Adipose tissue (tissue), 3 donors: ENCODE data around the gene CCL23. TPM values are rescaled to one million over a fixed set of nuclear protein-coding genes. Genes with fewer than 3 reads are reported as not detected.
"Not testable (repeated sequence)": the region's sequence is repeated elsewhere in the genome, so short reads cannot be mapped to it uniquely, and the experiment has no call there.

Experiments used
- H3K27ac ChIP-seq: one replicate; pipeline ENCODE4 v1.5.1; 2013; ENCODE audit warnings: low read depth, low read length
- WGBS, 3 donors: extraction: QIAGEN DNeasy Blood & Tissue Kit; methylation state at CpG; one replicate each; pipeline ENCODE4 v1.1.7; 2013; 5-methylcytosine and 5-hydroxymethylcytosine counted together
- polyA plus RNA-seq, 3 donors: library from polyadenylated mRNA; stranded (reverse); fragments of 200-250 nt; gene quantifications; one replicate each; pipeline ENCODE4 v1.2.3, GENCODE V29; 2013
- donor health status: healthy with polysubstance abuse.
- donor health status: Bipolar disorder and iron deficiency.
- donor health status: healthy.

The CCL23 gene
- polyA plus RNA-seq, 3 donors, result 0.66 to 5.3 (median 2.4) TPM

GRCh38 chr17:36014946-36015345 lies 2.8 kb downstream of the CCL23 start:
- no peak overlapping the region for H3K27ac ChIP-seq
- 76 to 78% (median 76%) methylated on average over 5 of the region's 5 CpGs for WGBS, 3 donors

DNA sequence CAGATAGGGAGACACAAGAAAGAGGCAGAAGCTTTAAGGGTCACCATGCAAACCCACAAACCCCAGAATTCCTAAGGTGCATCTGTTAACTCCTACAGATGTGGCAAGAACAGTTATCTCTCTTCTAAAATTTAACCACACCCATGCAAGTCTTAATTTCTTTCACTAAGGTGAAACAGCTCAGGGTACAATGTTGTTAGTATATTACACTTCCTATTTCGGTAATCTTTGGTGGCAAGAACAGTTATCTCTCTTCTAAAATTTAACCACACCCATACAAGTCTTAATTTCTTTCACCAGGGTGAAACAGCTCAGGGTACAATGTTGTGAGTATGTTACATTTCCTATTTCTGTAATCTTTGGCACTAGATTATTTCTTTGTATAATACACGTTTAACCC lies 6.6 kb downstream of the CCL23 start:
- 71 to 78% (median 73%) methylated on average over 2 of the region's 2 CpGs for WGBS, 3 donors
- H3K27ac ChIP-seq, result no peak overlapping the region

- WGBS, 3 donors, result 82 to 84% (median 82%) methylated on average over 14 of the region's 14 CpGs
Observed at GRCh38 chr17:36008998-36009665, 8.6 kb downstream of the CCL23 start.

DNA sequence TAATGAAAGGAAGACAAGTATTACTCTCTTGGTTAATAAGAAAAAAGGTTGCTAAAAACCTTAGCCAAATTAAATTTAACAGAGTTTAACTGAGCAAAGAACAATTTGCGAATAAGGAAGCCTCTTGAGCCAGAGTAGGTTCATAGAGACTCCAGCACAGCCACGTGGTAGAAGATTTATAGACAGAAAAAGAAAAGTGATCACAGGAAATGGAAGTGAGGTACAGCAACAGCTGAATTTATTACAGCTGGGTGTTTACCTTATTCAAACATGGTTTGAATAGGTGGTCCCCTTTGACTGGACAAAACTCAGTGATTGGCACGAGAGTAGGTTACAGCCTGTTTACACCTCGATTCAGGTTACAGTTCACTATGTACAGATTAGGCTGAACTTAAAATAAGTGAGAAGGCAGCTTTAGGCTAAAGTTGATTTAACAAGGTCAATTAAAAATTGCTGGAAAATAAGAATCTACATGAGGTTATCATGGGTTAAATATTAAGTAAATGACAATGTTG lies 13.1 kb downstream of the CCL23 start:
- 26 to 63% (median 36%) methylated on average over 4 of the region's 4 CpGs for WGBS, 3 donors
- no peak overlapping the region for H3K27ac ChIP-seq

More at GRCh38 chr17:36008998-36009665, 8.6 kb downstream of the CCL23 start:
- no peak overlapping the region for H3K27ac ChIP-seq

- WGBS, 3 donors, result 88 to 94% (median 91%) methylated on average over 7 of the region's 7 CpGs
- no peak overlapping the region for H3K27ac ChIP-seq
Observed at GRCh38 chr17:36002631-36003030, 15.1 kb downstream of the CCL23 start.

GRCh38 chr17:36001862-36002603 lies 15.7 kb downstream of the CCL23 start:
- WGBS, 3 donors, result 58 to 83% (median 69%) methylated on average over 6 of the region's 6 CpGs
- H3K27ac ChIP-seq, result no peak overlapping the region

- WGBS, 3 donors, result 53 to 79% (median 77%) methylated on average over 6 of the region's 6 CpGs
- H3K27ac ChIP-seq, result no peak within 1 kb of the TSS
Observed at GRCh38 chr17:36001110-36001771, 16.5 kb downstream of the CCL23 start, which contains the start of gene CCL15. CCL15 (minus strand) TSS chr17:36001553; CDS start chr17:36001492, 61 bp downstream.

DNA sequence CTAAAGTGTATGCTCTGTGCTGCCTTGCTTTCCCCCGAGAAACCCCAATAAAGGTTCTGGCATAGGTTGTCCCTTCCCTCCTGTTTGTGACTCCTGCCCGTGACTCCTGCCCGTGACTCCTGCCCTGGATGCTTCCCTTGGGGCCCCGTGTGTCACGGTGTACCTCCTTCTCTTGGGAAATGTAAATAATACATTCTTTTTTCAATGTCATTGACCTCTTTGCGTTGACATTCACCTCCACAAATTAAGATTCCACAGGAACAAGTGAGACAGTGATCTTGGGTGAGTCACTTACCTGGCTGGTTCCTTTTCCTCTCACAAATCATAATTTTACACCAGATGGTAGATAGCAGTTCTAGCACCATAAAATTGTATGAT lies 17.1 kb downstream of the CCL23 start:
- WGBS, 3 donors, result 75 to 83% (median 80%) methylated on average over 6 of the region's 6 CpGs
- no peak overlapping the region for H3K27ac ChIP-seq

- H3K27ac ChIP-seq, result no peak overlapping the region
- 65 to 77% (median 71%) methylated on average over 1 of the region's 1 CpG for WGBS, 3 donors
Observed at GRCh38 chr17:35998756-35999155, 19.0 kb downstream of the CCL23 start.

DNA sequence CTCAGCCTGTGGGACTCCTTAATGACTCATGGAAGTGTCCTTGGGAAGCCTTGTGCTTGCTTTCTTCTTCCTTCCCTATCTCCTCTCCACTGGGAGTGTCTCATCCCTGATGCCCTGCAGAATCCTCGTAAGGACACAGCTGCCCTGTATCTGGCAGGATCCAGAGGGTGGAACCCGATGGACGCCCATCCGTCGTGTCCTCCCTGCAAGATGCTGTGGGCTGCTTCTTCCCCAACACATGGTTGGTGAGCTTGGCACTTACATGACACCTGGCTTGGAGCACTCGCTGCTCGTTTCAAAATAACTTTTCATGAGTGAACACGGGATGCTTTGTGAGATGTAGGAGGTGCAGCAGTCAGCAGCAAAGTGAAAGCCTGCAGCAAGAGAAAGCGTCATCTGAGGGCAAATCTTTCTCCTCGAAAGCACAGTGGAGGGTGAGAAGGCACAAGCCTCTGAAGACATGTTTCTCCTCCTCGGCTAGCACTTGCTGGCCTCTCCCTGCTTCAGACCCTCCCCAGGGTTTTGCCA lies 19.7 kb downstream of the CCL23 start:
- 77 to 79% (median 77%) methylated on average over 11 of the region's 11 CpGs for WGBS, 3 donors

GRCh38 chr17:35995346-35995745 lies 22.4 kb downstream of the CCL23 start:
- 84 to 90% (median 85%) methylated on average over 2 of the region's 2 CpGs for WGBS, 3 donors
- H3K27ac ChIP-seq, result not testable (repeated sequence)

More for the DNA sequence above, 19.7 kb downstream of the CCL23 start:
- no peak overlapping the region for H3K27ac ChIP-seq

DNA sequence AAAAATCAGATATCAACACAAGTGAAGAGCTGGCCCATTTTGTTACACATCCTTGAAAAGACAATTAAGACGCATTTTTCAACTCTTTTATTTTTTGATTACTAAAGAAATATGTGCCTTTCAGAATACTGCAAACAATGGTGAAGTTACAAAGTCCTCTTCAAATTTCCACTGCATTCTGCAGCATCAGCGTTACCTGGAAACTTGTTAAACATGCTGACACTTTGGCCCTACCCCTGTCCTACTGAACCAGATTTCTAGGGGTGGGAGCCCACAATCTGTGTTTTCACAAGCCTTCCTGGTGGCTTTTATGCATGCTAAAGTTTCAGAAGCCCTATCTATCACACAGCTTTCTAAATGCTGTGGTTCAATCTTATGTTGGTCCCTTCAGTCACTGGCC lies 26.7 kb downstream of the CCL23 start:
- no peak overlapping the region for H3K27ac ChIP-seq
- WGBS, 3 donors, result 76 to 93% (median 78%) methylated on average over 2 of the region's 2 CpGs

- no peak overlapping the region for H3K27ac ChIP-seq
Observed at GRCh38 chr17:35988164-35988563, 29.6 kb downstream of the CCL23 start.

DNA sequence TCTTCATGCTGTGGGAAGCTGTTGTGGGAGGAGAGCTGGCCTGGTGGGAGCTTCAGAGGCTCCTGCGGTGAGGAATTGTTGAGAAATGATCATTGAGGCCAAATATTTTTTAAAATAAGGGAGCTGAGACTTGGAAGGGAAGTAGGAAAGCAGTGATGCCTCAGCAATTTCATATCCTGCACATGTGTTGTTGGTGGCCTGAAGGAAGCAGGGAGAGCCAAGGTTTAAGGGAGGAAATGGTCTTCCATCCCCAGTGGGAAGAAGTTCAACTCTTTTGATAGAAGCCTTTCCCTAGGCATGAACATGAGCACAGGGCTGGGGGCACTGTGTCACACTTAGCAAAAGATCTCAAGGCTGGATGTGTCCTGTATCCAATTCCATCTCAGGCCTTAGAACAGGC lies 31.1 kb downstream of the CCL23 start, which contains the start of gene CCL14:
Gene CCL14 (minus strand): TSS at position 87 of the 400 bp plus-strand sequence. CDS start 80 bp downstream, at position 7.
- no peak within 1 kb of the TSS for H3K27ac ChIP-seq
- 25 to 70% (median 48%) methylated on average over 1 of the region's 1 CpG for WGBS, 3 donors

DNA sequence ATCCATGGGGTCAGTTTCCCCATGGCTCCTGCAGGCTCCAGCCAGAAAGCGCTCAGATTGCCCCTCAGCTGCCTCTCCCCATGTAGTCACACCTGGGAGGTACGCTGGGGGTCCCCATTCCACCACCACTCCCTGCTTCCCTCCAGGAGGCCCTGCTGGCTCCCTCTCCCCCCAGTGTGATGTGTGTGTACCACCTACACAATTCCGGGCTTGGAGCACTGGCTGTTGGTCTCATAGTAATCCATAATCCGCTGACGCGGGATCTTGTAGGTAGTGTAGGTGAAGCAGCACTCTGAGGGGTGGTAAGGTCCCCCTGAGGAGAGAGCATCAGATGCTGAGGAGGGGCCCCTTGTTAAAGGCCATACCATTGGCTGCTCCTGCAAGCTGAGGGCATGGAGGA lies 33.6 kb downstream of the CCL23 start:
- no peak overlapping the region for H3K27ac ChIP-seq
- 89 to 95% (median 95%) methylated on average over 6 of the region's 6 CpGs for WGBS, 3 donors

DNA sequence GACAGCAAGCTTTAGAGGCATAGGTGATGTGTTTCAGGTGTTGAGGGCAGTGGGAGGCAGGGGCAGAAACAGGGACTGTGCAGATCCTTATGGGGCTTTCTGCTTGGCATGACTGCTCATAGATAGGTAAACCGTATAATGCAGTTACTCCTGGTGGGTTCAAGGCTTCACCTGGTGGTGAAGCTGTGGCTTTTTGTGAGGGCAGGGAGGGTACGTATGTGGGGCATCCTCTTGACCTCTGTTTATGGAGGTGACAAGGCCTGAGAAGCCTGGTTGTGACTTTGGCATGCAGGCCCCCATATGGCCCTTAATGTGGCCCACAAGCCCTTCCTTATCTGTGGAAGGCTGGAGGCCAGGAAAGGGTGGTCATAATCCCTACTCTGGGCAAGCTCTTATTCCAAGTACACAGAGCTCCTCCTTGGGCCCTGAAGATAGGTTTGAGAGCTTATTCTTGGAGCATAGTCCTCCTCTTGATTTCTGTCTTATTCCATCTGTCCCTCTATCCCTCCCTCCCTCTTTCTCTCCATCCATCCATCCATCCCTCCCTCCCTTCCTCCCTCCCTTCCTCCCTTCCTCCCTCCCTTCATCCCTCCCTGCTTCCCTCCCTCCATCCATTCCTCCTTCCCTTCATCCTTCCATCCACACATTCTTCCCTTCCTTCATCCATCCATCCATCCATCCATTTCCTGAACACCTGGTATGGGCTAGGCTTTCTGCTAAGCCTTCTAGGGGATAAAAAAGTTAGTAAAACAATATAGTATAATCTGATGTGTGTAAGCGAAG lies 35.2 kb downstream of the CCL23 start:
- H3K27ac ChIP-seq, result no peak overlapping the region
- 87 to 91% (median 90%) methylated on average over 3 of the region's 3 CpGs for WGBS, 3 donors

GRCh38 chr17:35981908-35982330 lies 35.9 kb downstream of the CCL23 start:
- WGBS, 3 donors, result 50 to 76% (median 59%) methylated on average over 4 of the region's 4 CpGs
- no peak overlapping the region for H3K27ac ChIP-seq

DNA sequence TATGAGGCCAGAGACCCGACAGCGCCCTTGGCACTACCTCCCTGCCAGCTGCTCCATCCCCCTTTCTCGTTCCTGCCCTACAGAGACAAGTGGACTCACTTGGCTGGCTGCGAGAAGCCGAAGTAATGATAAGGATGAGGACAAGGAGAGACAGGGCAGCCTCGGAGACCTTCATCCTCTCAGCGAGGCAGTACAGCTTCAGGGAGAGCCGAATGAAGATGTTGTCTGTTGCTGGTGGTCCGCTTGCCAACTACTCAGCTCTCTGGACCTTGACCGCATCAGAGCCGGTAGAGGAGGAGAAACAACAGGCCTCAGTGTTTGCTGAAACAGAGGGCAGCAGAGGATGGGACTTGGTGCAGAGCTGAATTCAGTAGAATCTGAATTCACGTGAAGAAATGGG lies 36.5 kb downstream of the CCL23 start, which contains the start of gene CCL16:
Gene CCL16 (minus strand): TSS at position 252 of the 400 bp plus-strand sequence. CDS start 77 bp downstream, at position 175.
- no peak within 1 kb of the TSS for H3K27ac ChIP-seq
- WGBS, 3 donors, result 87 to 92% (median 91%) methylated on average over 12 of the region's 12 CpGs
